Ramos (cell line): ENCODE results near the gene UGT1A5.

Experiments used
- in situ Hi-C: fragments of 300-500 bp; cut with MboI; formaldehyde crosslinking; loops from one replicate; pipeline ENCODE4 v1.14.3; 2022; ENCODE audit warnings: low sequenced_read_pairs; ENCODE audit not compliant: unreplicated experiment

Gene UGT1A5

DNA sequence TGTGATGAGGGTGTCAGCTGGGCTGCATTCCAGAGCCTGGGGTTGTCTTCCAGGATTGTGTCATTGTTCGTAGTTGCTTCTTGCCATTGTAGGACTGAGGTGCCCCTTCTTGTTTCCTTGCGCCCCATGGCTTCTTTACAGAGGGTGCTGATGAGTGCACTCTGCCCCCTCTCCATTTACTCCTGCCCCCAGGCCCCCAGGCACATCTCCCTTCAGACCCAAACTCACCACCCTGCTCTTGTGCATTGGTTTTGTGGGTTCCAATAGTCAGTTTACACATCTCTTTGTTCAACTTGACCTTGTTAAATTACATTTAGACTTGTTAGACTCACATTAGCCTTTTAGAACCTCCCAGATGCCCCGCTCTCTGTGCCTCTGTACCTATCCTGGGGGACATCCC lies 108.5 kb downstream of the UGT1A5 start:
- in situ Hi-C loops: no loop called here

DNA sequence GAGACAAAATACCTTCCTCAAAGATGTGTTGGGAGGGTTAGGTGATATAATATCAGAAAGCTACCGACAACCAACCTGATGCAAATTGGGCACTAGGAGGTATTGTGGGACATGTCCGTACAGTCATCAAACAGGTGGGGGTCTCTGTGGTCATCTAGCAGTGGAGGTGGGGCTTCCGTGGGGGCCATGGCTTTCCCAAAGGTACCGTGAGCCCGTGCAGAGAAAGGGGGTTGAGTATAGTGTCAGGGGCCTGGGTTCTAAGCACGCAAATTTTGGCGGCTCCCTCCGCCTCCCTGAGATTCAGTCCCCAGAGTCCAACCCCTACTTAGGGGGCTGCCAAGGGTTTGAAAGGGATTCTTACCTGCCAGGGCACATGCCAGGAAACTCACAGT lies 109.0 kb downstream of the UGT1A5 start:
- in situ Hi-C loops: no loop called here

DNA sequence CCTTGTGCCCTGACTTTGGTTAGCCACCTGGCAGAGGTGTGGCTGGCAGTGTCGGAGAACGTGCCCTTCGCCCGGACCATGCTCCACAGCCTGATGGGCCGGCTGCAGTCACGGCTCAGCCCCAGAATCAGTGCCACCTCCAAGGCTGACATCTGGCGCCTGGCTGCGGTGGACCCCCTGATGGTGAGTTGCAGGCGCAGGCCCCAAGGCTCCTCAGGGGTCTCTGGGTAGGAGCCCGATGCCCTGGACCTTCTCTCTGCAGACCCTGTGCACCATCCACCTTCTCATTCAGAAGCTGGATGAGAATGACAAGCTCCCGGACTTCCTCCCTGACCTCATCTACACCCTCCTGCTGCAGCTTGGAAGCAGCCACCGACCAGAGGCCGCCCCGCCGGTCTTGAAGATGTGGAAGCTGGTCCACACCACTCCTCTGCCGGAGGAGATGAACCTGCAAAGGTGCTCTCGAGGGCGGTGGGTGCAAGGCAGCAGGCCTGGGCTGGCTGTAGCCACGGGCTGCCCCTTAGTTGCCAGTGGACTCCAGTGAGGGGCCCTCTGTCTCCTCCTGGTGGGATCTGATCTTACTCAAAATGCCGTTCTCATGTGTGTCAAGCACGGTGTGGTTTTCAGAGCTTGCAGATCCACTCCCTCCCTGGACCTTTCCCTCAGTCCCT lies 109.5 kb downstream of the UGT1A5 start:
- in situ Hi-C loops: no loop called here
